ENCODE measurements around the gene PEDS1.

- TF ChIP-seq CTCF (conservative IDR thresholded peaks at IDR 0.05) = no peak
- no peak for TF ChIP-seq ZFX (IDR thresholded peaks at IDR 0.05)
These were observed 33.5 kb upstream of the PEDS1 start for GRCh38 chr20:50186987-50187402.

Measured in C4-2B (cell line).